K562 (cell line): Measurements from ENCODE around the gene CACNA2D4. TPM values are rescaled to one million over a fixed set of nuclear protein-coding genes. Genes with fewer than 3 reads are reported as not detected.

Source experiments
- ATF2 ChIP-seq: sonication (generic); formaldehyde crosslinking; IDR thresholded peaks from 2 replicates; pipeline ENCODE4 v1.8.1; 2022; ENCODE audit warnings: missing genetic modification reagents
- CAMTA2 ChIP-seq: fragments of 250-450 bp; sonication (Bioruptor Pico); conservative IDR thresholded peaks from 2 replicates; pipeline ENCODE4 v1.5.1; 2022
- CBFA2T3 ChIP-seq: fragments of 450-650 bp; IDR thresholded peaks from 2 replicates; pipeline ENCODE4 v1.6.1; 2017
- CC2D1A ChIP-seq: fragments of 450-650 bp; IDR thresholded peaks from 2 replicates; pipeline ENCODE4 v1.6.1; 2017; ENCODE audit warnings: mild to moderate bottlenecking
- CTCF ChIP-seq, 3 experiments: IDR thresholded peaks in 2 of 3; conservative IDR thresholded peaks in 1 of 3; 2 replicates each; pipeline ENCODE4 v1.5.1; 2011 to 2012; ENCODE audit warnings: low read length in 3 of 3, mild to moderate bottlenecking in 3 of 3, control low read depth in 2 of 3, improper control_type of control experiment in 1 of 3, inconsistent platforms in 1 of 3, low read depth in 1 of 3, mixed read lengths in 1 of 3, moderate library complexity in 1 of 3; ENCODE audit not compliant: insufficient read depth in 2 of 3
- GABPA ChIP-seq: fragments of 200-800 bp; sonication (Bioruptor generic); conservative IDR thresholded peaks from 2 replicates; pipeline ENCODE4 v1.6.1; 2016; ENCODE audit warnings: low read depth, missing genetic modification characterization, missing compliant biosample characterization
- GABPB1 ChIP-seq: sonication (generic); formaldehyde crosslinking; IDR thresholded peaks from 2 replicates; pipeline ENCODE4 v1.8.0; 2022; ENCODE audit warnings: mild to moderate bottlenecking, missing genetic modification reagents
- HBP1 ChIP-seq: fragments of 450-650 bp; formaldehyde crosslinking; IDR thresholded peaks from 2 replicates; pipeline ENCODE4 v1.4.0; 2022; ENCODE audit warnings: missing genetic modification characterization
- HCFC1 ChIP-seq: IDR thresholded peaks from 2 replicates; pipeline ENCODE4 v1.6.1; 2012; ENCODE audit warnings: low read depth, low read length, improper control_type of control experiment
- KLF6 ChIP-seq: fragments of 250-450 bp; sonication (Bioruptor Pico); IDR thresholded peaks from 2 replicates; pipeline ENCODE4 v1.4.0; 2020; ENCODE audit warnings: mild to moderate bottlenecking, moderate library complexity, borderline replicate concordance
- LCOR ChIP-seq: sonication (generic); formaldehyde crosslinking; IDR thresholded peaks from 2 replicates; pipeline ENCODE4 v1.8.0; 2022; ENCODE audit warnings: mild to moderate bottlenecking, missing genetic modification reagents
- MXD1 ChIP-seq: fragments of 250-450 bp; sonication (Bioruptor Pico); IDR thresholded peaks from 2 replicates; pipeline ENCODE4 v1.8.0; 2021; ENCODE audit warnings: borderline replicate concordance, mild to moderate bottlenecking, moderate library complexity; ENCODE audit not compliant: poor library complexity, severe bottlenecking
- SIX5 ChIP-seq, 2 experiments: IDR thresholded peaks; 2 replicates each; pipeline ENCODE4 v1.6.1; 2011; ENCODE audit warnings: low read length in 2 of 2, borderline replicate concordance in 1 of 2, low read depth in 1 of 2, mild to moderate bottlenecking in 1 of 2, moderate library complexity in 1 of 2; ENCODE audit not compliant: insufficient read depth in 1 of 2
- U2AF2 ChIP-seq: fragments of 200-400 bp; formaldehyde crosslinking; optimal IDR thresholded peaks from 2 replicates; pipeline ENCODE3; 2017; ENCODE audit warnings: low read depth, mild to moderate bottlenecking, low read length
- ZNF184 ChIP-seq: sonication (generic); formaldehyde crosslinking; IDR thresholded peaks from 2 replicates; pipeline ENCODE4 v1.5.0; 2020; ENCODE audit warnings: missing genetic modification reagents
- ZNF24 ChIP-seq: fragments of 450-650 bp; IDR thresholded peaks from 2 replicates; pipeline ENCODE4 v1.6.1; 2016
- ZNF639 ChIP-seq, 2 experiments: fragments of 200-800 bp in 1 of 2; sonication (Bioruptor generic) in 1 of 2; sonication (generic) in 1 of 2; formaldehyde crosslinking in 1 of 2; IDR thresholded peaks in 1 of 2; conservative IDR thresholded peaks in 1 of 2; 2 replicates each; pipeline versions ENCODE4 v1.5.0 to v1.6.1; 2016 to 2020; ENCODE audit warnings: missing compliant biosample characterization in 1 of 2, missing genetic modification characterization in 1 of 2, missing genetic modification reagents in 1 of 2
- ZNF740 ChIP-seq, 3 experiments: fragments of 200-800 bp in 1 of 3; sonication (Bioruptor generic) in 1 of 3; sonication (generic) in 1 of 3; formaldehyde crosslinking in 1 of 3; IDR thresholded peaks; 2 replicates each; pipeline versions ENCODE4 v1.6.1 to v1.8.0; 2016 to 2022; ENCODE audit warnings: mild to moderate bottlenecking in 2 of 3, missing compliant biosample characterization in 2 of 3, missing genetic modification characterization in 2 of 3, missing genetic modification reagents in 1 of 3
- ZZZ3 ChIP-seq: fragments of 450-650 bp; IDR thresholded peaks from 2 replicates; pipeline ENCODE4 v1.6.1; 2016; ENCODE audit warnings: antibody characterized with exemption, mild to moderate bottlenecking, moderate library complexity
- polyA plus RNA-seq, 8 experiments: library from polyadenylated mRNA; depleted of rRNA in 4 of 8; stranded (reverse) in 5 of 8; unstranded in 3 of 8; fragments of >200 nt; fragmentation: Nextera tagmentation in 2 of 8; fragmentation: Illumina TruSeq in 1 of 8; extraction: Ambion mirVana in 2 of 8; extraction: Trizol in 1 of 8; gene quantifications; 2 replicates each; pipeline versions ENCODE4 v1.2.1 to v1.2.3, GENCODE V29; 2011 to 2014; ENCODE audit warnings: inconsistent platforms in 1 of 8, missing spikeins in 1 of 8
- total RNA-seq, 7 experiments: library from RNA; depleted of rRNA in 6 of 7; stranded (reverse); fragments of >200 nt in 6 of 7; fragmentation: Illumina TruSeq in 2 of 7; extraction: Trizol in 2 of 7; gene quantifications; 2 replicates each; pipeline versions ENCODE4 v1.2.1 to v1.2.3, GENCODE V29; 2011 to 2021; ENCODE audit warnings: low replicate concordance in 1 of 7

The CACNA2D4 gene
- total and polyA plus RNA-seq, 9 of the 15 experiments (the other 6 are each of a cell fraction or from before 2014, with no cell fraction given), result 0.04 to 0.69 (median 0.40) TPM; not detected in 3

- TF ChIP-seq CTCF (IDR thresholded peaks at IDR 0.05 in 2 of 3, conservative IDR thresholded peaks at IDR 0.05 in 1 of 3; ENCODE audit: insufficient read depth in 2 of 3, low read depth in 1 of 3, low read length in 3 of 3), result no peak
- TF ChIP-seq HCFC1, result no peak
- TF ChIP-seq ATF2 (CRISPR knock-in tag), result no peak
- no peak for TF ChIP-seq LCOR (CRISPR knock-in tag)
- no peak for TF ChIP-seq HBP1
- TF ChIP-seq CAMTA2 (CRISPR knock-in tag), result no peak
- peak; percentile 79 for TF ChIP-seq CBFA2T3
- TF ChIP-seq U2AF2, result no peak
- no peak for TF ChIP-seq ZZZ3
- TF ChIP-seq KLF6 (CRISPR knock-in tag), result no peak
- no peak for TF ChIP-seq ZNF24
- peak; percentile 58 for TF ChIP-seq GABPA (tag)
- TF ChIP-seq ZNF740 (CRISPR knock-in tag; IDR thresholded peaks at IDR 0.05), result no peak
- no peak for TF ChIP-seq ZNF740 (tag; IDR thresholded peaks at IDR 0.05)
- TF ChIP-seq ZNF639 (CRISPR knock-in tag; conservative IDR thresholded peaks at IDR 0.05 in 1 of 2, IDR thresholded peaks at IDR 0.05 in 1 of 2), result 0 out of 4 replicates have a peak, but pooled peaks of 1 of the 2 experiments have one; percentile 38
- TF ChIP-seq CC2D1A, result no peak
- TF ChIP-seq GABPB1, result peak; percentile 44; the same call in 1 of the 2 replicates
- no peak for TF ChIP-seq MXD1 (CRISPR knock-in tag)
- no peak for TF ChIP-seq ZNF184
- TF ChIP-seq SIX5 (IDR thresholded peaks at IDR 0.05; ENCODE audit: borderline replicate concordance in 1 of 2, insufficient read depth in 1 of 2, low read depth in 1 of 2, low read length in 2 of 2), result no peak
Measured at GRCh38 chr12:1812650-1813302, 105.7 kb downstream of the CACNA2D4 start (continued).
